Measurements from ENCODE around the gene SGPP1.
"Not testable (repeated sequence)": the region's sequence is repeated elsewhere in the genome, so short reads cannot be mapped to it uniquely, and the experiment has no call there.

The SGPP1 gene

GRCh38 chr14:63647696-63648410 is 80.0 kb downstream of the SGPP1 start:
- no peak for TF ChIP-seq POLR2A (IDR thresholded peaks at IDR 0.05; ENCODE audit: low read depth, low read length)
- DNase-seq (ENCODE audit: insufficient read length, low spot score): no peak
- FAIRE-seq: no peak

GRCh38 chr14:63644741-63645140 is 83.1 kb downstream of the SGPP1 start:
- no peak for DNase-seq (ENCODE audit: insufficient read length, low spot score)
- no peak for TF ChIP-seq POLR2A (IDR thresholded peaks at IDR 0.05; ENCODE audit: low read depth, low read length)

GRCh38 chr14:63642656-63643382 is 85.0 kb downstream of the SGPP1 start:
- no peak for TF ChIP-seq POLR2A (IDR thresholded peaks at IDR 0.05; ENCODE audit: low read depth, low read length)
- no peak for DNase-seq (ENCODE audit: insufficient read length, low spot score)
- FAIRE-seq: no peak

More at GRCh38 chr14:63644741-63645140, 83.1 kb downstream of the SGPP1 start:
- no peak for FAIRE-seq

DNA sequence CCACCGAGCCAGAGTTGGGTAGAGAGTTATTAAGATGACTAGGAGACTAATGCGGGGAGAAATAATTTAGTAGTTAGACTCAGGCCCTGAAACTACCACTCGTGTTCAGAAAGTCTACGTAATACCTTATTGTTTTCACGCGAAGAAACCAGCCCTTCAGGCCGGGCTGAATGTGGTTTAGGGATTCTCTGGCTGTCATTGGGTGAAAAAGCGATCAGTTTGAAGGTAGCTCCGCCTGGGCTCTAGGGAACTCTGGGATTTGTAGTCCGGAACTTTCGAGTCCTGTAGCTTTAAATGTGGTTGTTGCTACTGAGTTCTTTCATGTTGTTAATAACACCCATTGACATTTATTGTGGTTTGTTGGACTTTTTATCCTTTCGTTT is 85.6 kb downstream of the SGPP1 start:
- FAIRE-seq (no peak), DNase-seq (ENCODE audit: insufficient read length, low spot score) (peak; percentile 61)
- no peak for TF ChIP-seq POLR2A (IDR thresholded peaks at IDR 0.05; ENCODE audit: low read depth, low read length)

- TF ChIP-seq POLR2A (IDR thresholded peaks at IDR 0.05; ENCODE audit: low read depth, low read length): peak; percentile 34; the same call in 1 of the 2 replicates
- FAIRE-seq (peak; percentile 100), DNase-seq (ENCODE audit: insufficient read length, low spot score) (peak; percentile 76)
These were observed 86.2 kb downstream of the SGPP1 start, which contains the start of gene WDR89 for GRCh38 chr14:63641473-63642228. WDR89 (minus strand) TSS chr14:63641871; CDS start chr14:63599942, 41,929 bp downstream.

GRCh38 chr14:63638493-63638892 is 89.4 kb downstream of the SGPP1 start:
- DNase-seq (ENCODE audit: insufficient read length, low spot score): no peak
- no peak for TF ChIP-seq POLR2A (IDR thresholded peaks at IDR 0.05; ENCODE audit: low read depth, low read length)
- FAIRE-seq: no peak

- FAIRE-seq; DNase-seq (ENCODE audit: insufficient read length, low spot score): not testable (repeated sequence)
These were observed 91.7 kb downstream of the SGPP1 start for GRCh38 chr14:63636094-63636635.

Data from H54 (cell line).